ENCODE data around the gene ANXA4. TPM values are rescaled to one million over a fixed set of nuclear protein-coding genes. Genes with fewer than 3 reads are reported as not detected.

ANXA4 gene
- total RNA-seq, 2 donors from 2014 or later, result 258 to 324 TPM

DNA sequence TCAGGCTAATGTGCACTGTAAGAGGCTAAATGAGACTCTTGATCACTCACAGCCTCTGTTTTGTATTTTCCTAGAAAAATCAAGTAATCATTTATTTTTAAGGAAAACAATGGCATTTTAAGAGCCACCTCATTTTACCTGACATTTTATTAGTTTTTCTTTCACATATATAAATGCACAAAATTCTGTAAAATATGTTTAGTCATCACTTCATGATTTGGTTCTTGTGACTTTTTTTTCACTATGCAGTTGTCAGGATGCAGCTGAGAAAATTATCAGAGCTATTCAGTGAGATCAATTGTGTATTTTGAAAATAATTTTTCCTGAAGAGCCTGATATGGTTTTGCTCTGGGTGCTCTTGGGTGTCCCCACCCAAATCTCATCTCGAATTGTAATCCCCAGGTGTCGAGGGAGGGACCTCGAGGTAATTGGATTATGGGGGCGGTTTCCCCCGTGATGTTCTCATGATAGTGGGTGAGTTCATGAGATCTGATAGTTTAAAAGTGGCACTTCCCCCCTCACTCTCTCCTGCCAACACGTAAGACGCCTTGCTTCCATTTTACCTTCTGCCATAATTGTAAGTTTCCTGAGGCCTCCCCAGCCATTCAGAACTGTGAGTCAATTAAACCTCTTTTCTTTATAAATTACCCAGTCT is 16.1 kb upstream of the ANXA4 start:
- Histone ChIP-seq H3K27ac (no peak overlapping the region), H3K27me3 (no peaks in the 10 kb centered on the region), H3K4me3 (no peak overlapping the region), H3K4me1 (no peaks in the 10 kb centered on the region), H3K36me3 (no peaks in the 10 kb centered on the region), H3K9me3 (no peaks in the 10 kb centered on the region), H3K9ac (ENCODE audit: low read depth in 2 of 2, low read length in 2 of 2) (no peak overlapping the region)
- TF ChIP-seq, protein P1, sequence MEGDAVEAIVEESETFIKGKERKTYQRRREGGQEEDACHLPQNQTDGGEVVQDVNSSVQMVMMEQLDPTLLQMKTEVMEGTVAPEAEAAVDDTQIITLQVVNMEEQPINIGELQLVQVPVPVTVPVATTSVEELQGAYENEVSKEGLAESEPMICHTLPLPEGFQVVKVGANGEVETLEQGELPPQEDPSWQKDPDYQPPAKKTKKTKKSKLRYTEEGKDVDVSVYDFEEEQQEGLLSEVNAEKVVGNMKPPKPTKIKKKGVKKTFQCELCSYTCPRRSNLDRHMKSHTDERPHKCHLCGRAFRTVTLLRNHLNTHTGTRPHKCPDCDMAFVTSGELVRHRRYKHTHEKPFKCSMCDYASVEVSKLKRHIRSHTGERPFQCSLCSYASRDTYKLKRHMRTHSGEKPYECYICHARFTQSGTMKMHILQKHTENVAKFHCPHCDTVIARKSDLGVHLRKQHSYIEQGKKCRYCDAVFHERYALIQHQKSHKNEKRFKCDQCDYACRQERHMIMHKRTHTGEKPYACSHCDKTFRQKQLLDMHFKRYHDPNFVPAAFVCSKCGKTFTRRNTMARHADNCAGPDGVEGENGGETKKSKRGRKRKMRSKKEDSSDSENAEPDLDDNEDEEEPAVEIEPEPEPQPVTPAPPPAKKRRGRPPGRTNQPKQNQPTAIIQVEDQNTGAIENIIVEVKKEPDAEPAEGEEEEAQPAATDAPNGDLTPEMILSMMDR (IDR thresholded peaks at IDR 0.05), result no peak
- no peak for DNase-seq
- intact Hi-C loops (cut with DNase I), result loop anchor here (2.0 to 10.0 kb wide), 2 partner anchors 91 to 169 kb away; partner anchors contain the start of gene SNRNP27

DNA sequence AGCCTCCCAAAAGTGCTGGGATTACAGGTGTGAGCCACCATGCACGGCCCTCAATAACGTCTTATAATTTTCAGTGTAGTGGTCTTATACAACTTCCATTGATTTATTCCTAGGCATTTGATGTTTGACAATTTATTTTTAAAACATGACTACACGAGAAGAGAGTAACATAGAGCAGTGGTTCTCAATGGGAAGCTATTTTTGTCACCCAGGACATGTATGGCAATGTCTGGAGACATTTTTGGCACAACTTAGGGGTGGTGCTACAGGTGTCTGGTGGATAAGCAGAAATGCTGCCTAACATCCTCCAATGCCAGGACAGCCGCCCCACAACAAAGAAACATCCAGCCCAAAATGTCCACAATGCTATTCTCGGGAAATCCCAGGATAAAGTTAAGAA is 12.7 kb upstream of the ANXA4 start:
- intact Hi-C loops (cut with DNase I), result loop anchor here (10.0 kb wide), 1 partner anchor 166 kb away; the partner anchor contains the start of gene SNRNP27
- Histone ChIP-seq H3K27me3 (no peaks in the 10 kb centered on the region), H3K9me3 (no peaks in the 10 kb centered on the region), H3K27ac (no peak overlapping the region), H3K4me1 (no peaks in the 10 kb centered on the region), H3K36me3 (no peaks in the 10 kb centered on the region), H3K4me3 (no peak overlapping the region), H3K9ac (ENCODE audit: low read depth in 2 of 2, low read length in 2 of 2) (no peak overlapping the region)
- TF ChIP-seq, protein P1 (IDR thresholded peaks at IDR 0.05), result no peak
- DNase-seq, result no peak

DNA sequence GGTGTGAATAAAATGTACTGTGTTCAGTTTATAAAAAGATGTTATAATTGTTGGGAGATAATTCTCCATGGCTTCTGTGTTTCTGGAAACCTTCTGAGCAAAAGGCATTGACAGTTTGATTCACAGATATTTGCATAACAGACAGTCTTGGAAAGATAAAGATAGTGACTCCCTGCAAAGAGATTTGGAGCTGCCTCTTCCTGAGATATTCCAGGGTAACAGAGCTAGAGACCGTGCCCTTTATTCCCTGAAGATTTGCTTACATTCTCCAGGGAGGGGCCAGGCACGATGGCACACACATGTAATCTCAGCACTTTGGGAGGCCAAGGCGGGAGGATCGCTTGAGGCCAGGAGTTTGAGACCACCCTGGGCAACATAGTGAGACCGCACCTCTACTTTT is 12.2 kb upstream of the ANXA4 start:
- Histone ChIP-seq H3K36me3 (no peaks in the 10 kb centered on the region), H3K27me3 (no peaks in the 10 kb centered on the region), H3K9me3 (no peaks in the 10 kb centered on the region), H3K27ac (no peak overlapping the region), H3K4me3 (no peak overlapping the region), H3K4me1 (no peaks in the 10 kb centered on the region), H3K9ac (ENCODE audit: low read depth in 2 of 2, low read length in 2 of 2) (no peak overlapping the region)
- TF ChIP-seq, protein P1 (IDR thresholded peaks at IDR 0.05), result no peak
- no peak for DNase-seq
- intact Hi-C loops (cut with DNase I), result loop anchor here (10.0 kb wide), 1 partner anchor 165 kb away; the partner anchor contains the start of gene SNRNP27

DNA sequence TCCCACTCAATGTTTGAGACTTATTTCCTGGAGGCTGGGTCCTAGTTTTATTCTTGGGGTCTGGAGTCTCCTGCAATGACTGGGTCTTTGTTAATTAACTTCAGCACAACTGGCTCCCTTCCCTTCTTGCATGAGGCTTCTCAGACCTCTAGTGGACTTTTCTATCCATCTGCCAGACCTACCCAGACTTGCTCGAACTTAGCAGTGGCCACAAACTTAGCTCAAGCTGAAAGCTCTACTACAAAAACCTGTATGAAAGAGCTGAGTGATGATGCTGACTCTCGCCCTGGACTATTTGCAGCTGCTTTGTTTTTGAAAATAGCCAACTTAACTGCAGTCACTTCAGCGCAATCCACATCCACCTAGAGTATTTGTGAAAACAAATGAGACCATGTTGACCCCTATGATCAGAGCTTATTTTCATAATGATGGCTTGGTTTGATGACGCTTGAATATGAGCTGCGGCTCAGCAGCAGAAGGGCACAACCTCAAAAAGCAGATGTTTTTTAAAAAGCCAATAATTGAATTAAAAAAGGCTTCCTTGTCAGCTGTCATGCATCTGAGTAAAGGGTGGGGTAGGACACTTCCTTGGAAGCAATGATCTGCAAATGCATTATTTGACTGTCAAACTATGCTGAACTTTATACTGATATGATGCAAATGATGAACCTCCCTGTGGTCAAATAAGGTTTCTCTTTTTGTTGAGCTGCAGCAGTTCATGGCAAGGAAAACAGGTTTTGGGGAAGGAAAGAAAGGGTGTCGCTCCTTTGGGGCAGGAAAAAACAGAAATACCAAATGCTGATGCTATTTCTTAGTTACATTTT is 10.6 kb upstream of the ANXA4 start:
- DNase-seq, result no peak
- intact Hi-C loops (cut with DNase I), result no loop called here
- H3K4me3 ChIP-seq, result no peak overlapping the region

DNA sequence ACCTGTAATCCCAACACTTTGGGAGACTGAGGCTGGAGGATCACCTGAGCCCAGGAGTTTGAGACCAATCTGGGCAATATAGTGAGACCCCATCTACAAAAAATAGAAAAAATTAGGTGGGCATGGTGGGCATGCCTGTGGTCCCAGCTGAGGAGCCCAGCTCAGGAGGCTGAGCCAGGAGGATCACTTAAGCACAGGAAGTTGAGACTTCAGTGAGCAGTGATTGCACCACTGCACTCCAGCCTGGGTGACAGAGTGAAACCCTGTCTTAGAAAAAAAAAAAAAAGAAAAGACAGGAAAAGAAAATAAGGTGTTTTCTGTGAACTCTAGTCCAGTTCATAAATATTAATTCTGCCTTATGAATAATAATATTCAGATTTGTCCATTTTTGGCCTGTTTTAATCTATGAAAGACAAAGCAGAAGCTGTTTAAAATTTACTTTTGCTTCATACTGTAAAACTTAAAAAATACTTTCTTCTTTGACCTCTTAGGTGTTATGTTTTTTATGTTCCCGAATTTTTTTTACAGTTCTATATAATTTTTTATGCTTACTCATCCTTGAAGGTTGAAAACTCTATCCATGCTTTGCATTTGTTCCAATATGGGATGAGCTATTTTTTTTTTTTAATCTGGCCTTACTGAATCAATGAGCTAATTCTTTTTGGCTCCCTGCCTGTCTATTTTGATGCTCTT is 8.4 kb upstream of the ANXA4 start:
- Histone ChIP-seq H3K27ac (no peak overlapping the region), H3K36me3 (no peaks in the 10 kb centered on the region), H3K4me3 (no peak overlapping the region), H3K9ac (ENCODE audit: low read depth in 2 of 2, low read length in 2 of 2) (no peak overlapping the region), H3K27me3 (no peaks in the 10 kb centered on the region), H3K9me3 (no peaks in the 10 kb centered on the region), H3K4me1 (no peaks in the 10 kb centered on the region)
- DNase-seq, result no peak
- TF ChIP-seq, protein P1 (IDR thresholded peaks at IDR 0.05), result no peak
- intact Hi-C loops (cut with DNase I), result no loop called here

More for the DNA sequence above, 10.6 kb upstream of the ANXA4 start:
- TF ChIP-seq, protein P1 (IDR thresholded peaks at IDR 0.05), result no peak
- Histone ChIP-seq H3K9ac (ENCODE audit: low read depth in 2 of 2, low read length in 2 of 2) (no peak overlapping the region), H3K27me3 (no peaks in the 10 kb centered on the region), H3K36me3 (no peaks in the 10 kb centered on the region), H3K9me3 (no peaks in the 10 kb centered on the region), H3K27ac (no peak overlapping the region), H3K4me1 (no peaks in the 10 kb centered on the region)
